Activated CD8-positive, alpha-beta memory T cell treated with anti-CD3 and anti-CD28 coated beads, Interleukin-2, amount 50 U/mL, for 1 hour (primary cell): ENCODE results near the gene PLPPR3.
A peak's percentile ranks its signal among the peaks of the same experiment; 100 is the strongest.

ENCODE experiments used
- DNase-seq: peaks from one replicate; pipeline ENCODE4 v3.0.0-alpha.2; 2020; ENCODE audit errors: extremely low read depth

Gene PLPPR3

GRCh38 chr19:796692-797527 lies 24.8 kb downstream of the PLPPR3 start, which contains the start of gene PTBP1:
PTBP1 (plus strand) TSS chr19:797452; CDS start chr19:797498, 46 bp downstream.
- peak; percentile 98 for DNase-seq

DNA sequence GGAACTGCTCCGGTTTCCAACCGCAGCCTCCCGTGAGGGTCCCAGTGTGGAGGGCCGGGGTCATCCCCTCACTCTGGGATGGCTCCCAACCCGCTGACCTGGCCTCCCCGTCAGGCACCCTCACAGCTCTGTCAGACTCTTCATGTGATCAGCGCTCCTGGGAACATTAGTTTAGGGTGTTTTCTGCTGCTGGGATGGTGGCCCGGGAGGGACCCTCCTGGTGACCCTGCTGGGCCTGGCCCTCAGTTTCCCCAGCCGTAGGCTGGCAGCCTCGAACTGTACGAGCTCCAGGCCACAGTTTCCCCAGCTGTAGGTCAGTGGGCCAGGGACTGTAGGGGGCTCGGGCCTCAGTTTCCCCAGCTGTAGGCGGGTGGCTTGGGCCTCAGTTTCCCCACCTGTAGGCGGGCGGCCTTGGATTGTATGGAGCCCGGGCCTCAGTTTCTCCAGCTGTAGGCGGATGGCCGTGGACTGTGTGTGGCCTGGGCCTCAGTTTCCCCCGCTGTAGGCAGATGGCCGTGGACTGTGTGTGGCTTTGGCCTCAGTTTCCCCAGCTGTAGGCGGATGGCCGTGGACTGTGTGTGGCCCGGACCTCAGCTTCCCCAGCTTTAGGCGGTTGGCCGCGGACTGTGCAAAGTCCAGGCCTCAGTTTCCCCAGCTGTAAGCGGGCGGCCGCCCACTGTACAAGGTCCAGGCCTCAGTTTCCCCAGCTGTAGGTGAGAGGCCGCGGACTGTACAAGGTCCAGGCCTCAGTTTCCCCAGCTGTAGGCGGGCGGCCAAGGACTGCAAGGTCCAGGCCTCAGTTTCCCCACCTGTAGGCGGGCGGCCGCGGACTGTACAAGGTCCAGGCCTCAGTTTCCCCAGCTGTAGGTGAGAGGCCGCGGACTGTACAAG lies 25.8 kb downstream of the PLPPR3 start:
- no peak for DNase-seq

GRCh38 chr19:795073-795611 lies 26.6 kb downstream of the PLPPR3 start:
- no peak for DNase-seq

GRCh38 chr19:793806-794205 lies 27.9 kb downstream of the PLPPR3 start:
- DNase-seq = no peak

GRCh38 chr19:792306-792885 lies 29.4 kb downstream of the PLPPR3 start:
- no peak for DNase-seq

DNA sequence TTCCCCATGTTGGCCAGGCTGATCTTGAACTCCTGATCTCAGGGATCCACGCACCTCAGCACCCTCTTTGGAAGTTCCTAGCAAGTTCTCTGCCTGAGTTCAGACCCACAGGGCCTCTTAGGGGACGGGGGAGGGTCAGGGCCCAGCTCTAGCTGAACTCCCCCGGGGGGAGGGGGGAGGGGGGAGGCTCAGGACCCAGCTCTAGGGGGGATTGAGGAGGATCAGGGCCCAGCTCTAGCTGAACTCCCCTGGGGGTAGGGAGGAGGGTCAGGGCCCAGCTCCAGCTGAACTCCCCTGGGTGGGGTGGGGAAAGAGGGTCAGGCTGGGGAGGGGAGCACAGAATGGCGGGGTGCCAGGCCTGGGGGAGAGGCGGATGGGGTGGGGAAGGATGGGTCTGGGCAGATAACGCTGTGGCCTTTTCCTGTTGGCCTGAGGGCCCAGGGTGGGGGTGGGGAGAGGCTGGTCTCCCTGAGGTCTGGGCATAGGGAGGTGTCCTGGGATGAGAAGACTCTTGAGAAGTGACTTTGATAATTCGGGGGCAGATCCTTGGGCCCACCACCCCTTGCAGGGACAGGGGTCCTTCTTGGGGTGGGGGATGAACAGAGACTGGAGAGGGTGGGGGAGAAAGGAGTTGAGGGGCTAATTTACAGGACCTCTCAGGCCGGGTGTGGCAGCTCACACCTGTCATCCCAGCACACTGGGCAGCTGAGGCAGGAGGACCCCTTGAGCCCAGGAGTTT lies 30.0 kb downstream of the PLPPR3 start:
- DNase-seq = no peak

- DNase-seq = no peak
Measured at GRCh38 chr19:791007-791566, 30.7 kb downstream of the PLPPR3 start.

GRCh38 chr19:789701-790060 lies 32.1 kb downstream of the PLPPR3 start:
- DNase-seq = no peak

GRCh38 chr19:788983-789700 lies 32.6 kb downstream of the PLPPR3 start:
- no peak for DNase-seq

DNA sequence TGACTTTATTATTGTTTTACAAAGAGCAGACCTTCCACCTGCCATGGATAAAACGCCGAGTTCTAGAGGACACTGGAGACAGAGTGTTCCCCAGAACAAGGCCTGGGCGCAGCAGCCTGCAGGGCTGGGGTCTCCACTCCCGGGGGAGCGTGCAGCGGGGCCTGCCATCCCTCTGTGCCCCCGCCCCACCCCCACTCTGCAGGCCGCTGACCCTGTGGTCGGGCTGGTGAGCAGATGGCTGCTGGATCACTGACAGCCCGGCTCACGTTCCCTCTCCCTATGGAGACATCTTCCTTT lies 33.1 kb downstream of the PLPPR3 start:
- no peak for DNase-seq

DNA sequence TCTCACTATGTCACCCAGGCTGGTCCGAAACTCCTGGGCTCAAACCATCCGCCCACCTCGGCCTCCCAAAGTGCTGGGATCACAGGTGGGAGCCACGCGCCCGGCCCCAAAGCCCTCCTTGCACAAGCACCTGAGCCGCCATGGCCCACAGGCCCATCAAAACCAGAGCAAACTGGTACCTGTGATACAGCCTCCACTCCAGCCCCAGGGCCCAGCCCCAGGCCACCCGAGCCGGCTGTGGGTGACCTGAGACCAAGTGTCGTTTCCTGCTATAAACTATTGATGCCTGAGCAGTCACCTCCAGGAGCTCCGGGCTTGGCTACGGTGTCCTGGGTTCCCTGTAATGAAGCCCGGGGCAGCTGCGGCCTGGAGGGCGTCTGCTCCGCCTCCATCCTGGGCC lies 34.2 kb downstream of the PLPPR3 start:
- DNase-seq = no peak

DNA sequence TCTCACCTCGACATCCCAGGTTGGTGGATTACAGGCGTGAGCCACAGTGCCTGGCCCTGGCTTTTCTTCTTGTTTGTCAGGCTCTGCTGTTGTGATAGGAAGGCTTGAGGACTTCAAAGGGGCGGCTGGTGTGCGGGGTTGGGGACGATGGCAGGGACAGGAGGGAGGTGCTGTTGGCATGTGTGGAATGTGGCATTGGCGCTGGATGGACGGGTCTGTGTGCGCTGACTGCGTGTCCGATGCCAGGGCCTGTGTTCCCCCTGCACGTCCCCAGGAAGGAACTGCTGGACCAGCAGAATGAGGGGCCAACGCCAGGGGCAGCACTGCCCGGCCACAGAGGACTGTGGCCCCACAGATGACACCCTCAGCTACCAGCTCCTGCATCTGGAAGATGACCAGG lies 37.2 kb downstream of the PLPPR3 start:
- DNase-seq = no peak

DNA sequence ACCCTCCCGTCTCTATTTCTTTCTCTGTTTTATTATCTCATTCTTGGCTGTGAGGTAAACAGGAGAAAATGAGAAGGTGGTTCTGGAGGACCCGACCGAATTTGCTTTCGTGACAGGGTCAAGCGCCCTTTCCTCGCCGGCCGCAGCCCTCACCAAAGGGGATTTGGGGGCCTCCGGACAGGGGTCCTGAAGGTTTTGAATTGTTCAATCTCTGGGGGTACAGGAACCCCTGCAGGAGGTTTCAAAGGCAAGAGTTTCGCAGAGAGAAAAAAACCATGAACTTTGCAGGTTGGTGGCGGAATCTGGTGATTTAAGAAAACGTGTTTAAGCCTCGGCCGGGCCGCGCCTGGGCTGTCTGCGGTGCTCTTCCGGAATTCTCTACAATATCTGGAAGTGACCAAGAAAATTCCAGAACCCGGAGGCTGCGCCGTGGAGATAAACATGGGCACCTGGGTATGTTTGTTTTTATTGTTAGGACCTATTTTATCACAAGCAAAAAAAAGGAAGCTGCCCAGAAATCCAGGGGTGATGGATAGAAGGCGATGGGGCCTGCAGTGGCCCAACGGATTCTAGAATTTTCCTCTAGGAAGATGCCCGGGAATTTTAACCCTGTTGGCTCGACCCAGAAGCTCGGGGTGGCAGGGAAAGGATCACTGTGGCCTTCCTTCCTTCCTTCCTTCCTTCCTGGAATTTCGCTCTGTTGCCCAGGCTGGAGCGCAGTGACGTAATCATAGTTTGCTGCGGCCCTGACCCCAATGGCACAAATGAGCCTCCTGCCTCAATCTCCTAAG lies 38.7 kb downstream of the PLPPR3 start:
- no peak for DNase-seq

DNA sequence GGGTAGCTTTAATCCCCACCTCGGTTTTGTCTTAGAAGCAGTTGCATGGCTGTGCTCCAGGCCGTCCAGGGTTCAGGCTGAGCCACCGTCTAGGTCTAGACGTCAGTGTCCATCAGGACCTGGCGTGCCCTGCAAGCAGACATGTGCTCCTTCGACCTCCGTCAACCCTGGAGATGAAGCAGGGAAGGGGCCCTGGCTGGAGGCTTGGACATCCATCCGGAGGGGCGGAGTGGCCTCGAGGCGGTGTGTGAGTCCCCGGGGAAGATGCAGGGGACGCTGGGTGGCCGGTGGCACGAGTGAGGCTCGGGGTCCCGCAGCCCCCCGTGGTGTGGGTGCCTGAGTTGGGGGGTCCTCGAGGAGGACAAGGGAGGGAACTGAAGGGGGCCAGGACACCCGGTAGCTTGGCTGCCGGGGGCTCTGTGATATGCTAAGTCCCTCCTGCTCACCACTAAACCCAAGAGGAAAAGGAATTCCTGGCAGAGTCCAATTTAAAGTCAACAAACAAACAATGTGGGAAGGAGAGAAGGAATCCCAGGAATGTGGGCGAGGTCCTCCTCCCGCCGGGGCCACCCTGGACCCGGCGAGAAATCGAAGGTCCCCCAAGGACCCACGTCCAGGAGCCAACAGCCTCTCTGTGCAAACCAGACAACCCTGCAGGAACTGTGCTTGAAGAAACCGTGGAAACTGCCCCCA lies 39.4 kb downstream of the PLPPR3 start:
- DNase-seq = no peak

- no peak for DNase-seq
Measured at GRCh38 chr19:781800-782184, 40.0 kb downstream of the PLPPR3 start.

- no peak for DNase-seq
Measured at GRCh38 chr19:780935-781334, 40.8 kb downstream of the PLPPR3 start.

DNA sequence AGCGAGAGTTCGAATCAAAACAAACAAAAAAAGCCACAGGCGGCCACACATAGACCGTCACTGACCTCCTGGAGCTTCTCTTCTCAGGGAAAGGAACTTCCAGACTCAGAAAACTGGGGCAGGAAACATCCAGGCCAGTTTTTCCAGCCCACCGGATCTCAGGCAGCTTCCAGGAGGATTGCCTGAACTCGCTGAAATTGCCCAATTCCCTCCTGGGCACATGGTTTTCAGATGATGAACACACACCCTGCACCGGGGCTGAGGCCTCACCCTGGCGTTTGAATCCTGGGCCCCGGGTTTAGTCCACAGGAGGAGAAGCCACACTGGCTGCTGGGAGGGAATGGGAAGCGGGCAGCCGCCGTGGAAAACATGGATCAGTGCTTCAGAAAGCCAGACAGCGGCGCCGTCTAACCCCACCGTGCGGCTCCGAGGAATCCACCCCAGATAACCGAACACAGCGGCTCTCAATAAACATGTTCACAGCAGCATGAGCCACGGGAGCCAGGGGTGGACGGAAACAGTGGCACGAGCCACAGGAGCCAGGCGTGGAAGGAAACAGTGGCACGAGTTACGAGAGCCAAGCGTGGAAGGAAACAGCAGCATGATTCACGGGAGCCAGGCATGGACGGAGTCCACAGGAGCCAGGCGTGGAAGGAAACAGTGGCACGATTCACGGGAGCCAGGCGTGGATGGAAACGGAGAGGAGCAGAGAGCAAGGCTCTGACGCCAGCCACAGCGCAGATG lies 42.7 kb downstream of the PLPPR3 start:
- no peak for DNase-seq

GRCh38 chr19:776549-776948 lies 45.2 kb downstream of the PLPPR3 start:
- DNase-seq = no peak
